ENCODE data around the gene TNK2.

TNK2 gene

DNA sequence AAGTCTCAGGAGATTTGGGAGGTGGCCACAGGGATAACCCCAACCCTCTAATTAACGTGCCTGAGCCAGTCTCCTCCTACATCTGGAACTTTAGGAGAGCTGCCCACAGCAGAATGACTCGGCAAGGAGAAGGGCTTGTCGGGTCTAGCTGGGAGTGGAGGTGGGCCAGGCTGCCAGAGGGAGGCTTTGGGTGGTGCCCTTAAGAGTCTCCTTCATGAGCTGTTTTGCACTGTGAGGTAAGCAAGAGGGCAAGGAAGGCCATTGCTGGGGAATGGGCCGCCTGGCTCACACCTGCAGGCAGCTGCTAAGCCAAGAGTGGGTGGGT, 3.6 kb upstream of the TNK2 start:
- Histone ChIP-seq H3K9me3 (ENCODE audit: insufficient read depth, low read length) (no peaks in the 10 kb centered on the region), H3K27me3 (ENCODE audit: low read length) (no peaks in the 10 kb centered on the region), H3K9ac (ENCODE audit: low read length) (no peak overlapping the region), H3K36me3 (ENCODE audit: low read length) (no peaks in the 10 kb centered on the region), H2AFZ (ENCODE audit: low read depth, low read length, severe bottlenecking) (no peak overlapping the region), H3K79me2 (ENCODE audit: insufficient read depth, low read length) (no peaks in the 10 kb centered on the region), H3K4me3 (ENCODE audit: insufficient read depth, low read length, poor library complexity, severe bottlenecking) (no peak overlapping the region), H4K20me1 (ENCODE audit: low read depth, low read length) (no peaks in the 10 kb centered on the region), H3F3A (ENCODE audit: insufficient read depth) (peaks cover 19% of the 10 kb centered on the region), H3K9me2 (replicated peaks; ENCODE audit: insufficient read depth, low read length) (no peaks in the 10 kb centered on the region), H3K4me2 (ENCODE audit: low read depth, low read length, poor library complexity, severe bottlenecking) (no peak overlapping the region), H3K27ac (ENCODE audit: low read depth, low read length) (no peak overlapping the region)
- TF ChIP-seq EZH2phosphoT487 (conservative IDR thresholded peaks at IDR 0.05; ENCODE audit: low read length): no peak
- TF ChIP-seq, protein P1, sequence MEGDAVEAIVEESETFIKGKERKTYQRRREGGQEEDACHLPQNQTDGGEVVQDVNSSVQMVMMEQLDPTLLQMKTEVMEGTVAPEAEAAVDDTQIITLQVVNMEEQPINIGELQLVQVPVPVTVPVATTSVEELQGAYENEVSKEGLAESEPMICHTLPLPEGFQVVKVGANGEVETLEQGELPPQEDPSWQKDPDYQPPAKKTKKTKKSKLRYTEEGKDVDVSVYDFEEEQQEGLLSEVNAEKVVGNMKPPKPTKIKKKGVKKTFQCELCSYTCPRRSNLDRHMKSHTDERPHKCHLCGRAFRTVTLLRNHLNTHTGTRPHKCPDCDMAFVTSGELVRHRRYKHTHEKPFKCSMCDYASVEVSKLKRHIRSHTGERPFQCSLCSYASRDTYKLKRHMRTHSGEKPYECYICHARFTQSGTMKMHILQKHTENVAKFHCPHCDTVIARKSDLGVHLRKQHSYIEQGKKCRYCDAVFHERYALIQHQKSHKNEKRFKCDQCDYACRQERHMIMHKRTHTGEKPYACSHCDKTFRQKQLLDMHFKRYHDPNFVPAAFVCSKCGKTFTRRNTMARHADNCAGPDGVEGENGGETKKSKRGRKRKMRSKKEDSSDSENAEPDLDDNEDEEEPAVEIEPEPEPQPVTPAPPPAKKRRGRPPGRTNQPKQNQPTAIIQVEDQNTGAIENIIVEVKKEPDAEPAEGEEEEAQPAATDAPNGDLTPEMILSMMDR (IDR thresholded peaks at IDR 0.05; ENCODE audit: insufficient read depth, low read length, poor library complexity, severe bottlenecking): no peak

DNA sequence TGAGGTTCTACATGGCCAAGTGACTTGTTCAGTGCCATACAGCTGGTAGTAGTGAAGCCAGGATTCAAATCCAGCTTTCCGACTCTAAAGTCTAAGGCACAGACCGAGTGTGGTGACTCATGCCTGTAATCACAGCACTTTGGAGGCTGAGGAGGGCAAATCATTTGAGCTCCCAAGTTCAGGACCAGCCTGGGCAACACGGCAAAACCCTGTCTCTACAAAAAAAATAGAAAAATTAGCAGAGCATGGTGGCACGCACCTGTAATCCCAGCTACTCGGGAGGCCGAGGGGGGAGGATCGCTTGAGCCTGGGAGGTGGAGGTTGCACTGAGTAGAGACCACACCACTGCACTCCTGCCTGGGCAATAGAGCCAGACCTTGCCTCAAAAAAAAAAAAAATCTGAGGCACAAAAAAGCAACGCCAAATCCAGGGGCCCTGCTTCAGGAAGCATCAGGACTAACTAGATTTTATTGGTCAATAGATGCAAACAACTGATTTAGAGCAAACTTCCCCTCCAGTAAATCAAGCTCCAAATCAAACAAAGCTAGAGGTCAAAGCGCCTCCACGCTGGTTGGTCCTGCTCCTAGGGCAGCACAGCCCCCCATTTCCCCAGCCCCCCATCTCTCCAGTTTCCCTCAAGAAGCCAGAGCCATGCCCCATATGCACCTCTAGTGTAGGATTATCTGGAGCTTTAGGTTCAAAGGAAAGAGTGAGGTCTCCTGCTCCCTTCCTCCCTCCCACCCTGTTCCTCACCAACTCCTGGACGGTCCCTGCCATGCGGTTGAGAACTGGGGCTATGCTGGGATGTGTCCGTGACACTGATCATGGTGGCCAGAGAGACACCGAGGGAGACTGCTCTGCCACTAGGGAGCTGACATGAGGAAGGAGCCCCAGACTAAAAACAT, 2.9 kb upstream of the TNK2 start:
- H3K27ac ChIP-seq (ENCODE audit: low read depth, low read length): no peak overlapping the region
- no peaks in the 10 kb centered on the region for H3K27me3 ChIP-seq (ENCODE audit: low read length)
- no peaks in the 10 kb centered on the region for H3K9me3 ChIP-seq (ENCODE audit: insufficient read depth, low read length)
- H3K4me3 ChIP-seq (ENCODE audit: insufficient read depth, low read length, poor library complexity, severe bottlenecking): no peak overlapping the region
- no peaks in the 10 kb centered on the region for H3K36me3 ChIP-seq (ENCODE audit: low read length)
- no peak for TF ChIP-seq EZH2phosphoT487 (conservative IDR thresholded peaks at IDR 0.05; ENCODE audit: low read length)
- TF ChIP-seq, protein P1 (IDR thresholded peaks at IDR 0.05; ENCODE audit: insufficient read depth, low read length, poor library complexity, severe bottlenecking): no peak
- no peaks in the 10 kb centered on the region for H4K20me1 ChIP-seq (ENCODE audit: low read depth, low read length)
- no peak overlapping the region for H3K4me2 ChIP-seq (ENCODE audit: low read depth, low read length, poor library complexity, severe bottlenecking)
- H3K9ac ChIP-seq (ENCODE audit: low read length): no peak overlapping the region
- peaks cover 3% of the 10 kb centered on the region; the same call in 1 of the 2 replicates for H3K79me2 ChIP-seq (ENCODE audit: insufficient read depth, low read length)
- H3K9me2 ChIP-seq (replicated peaks; ENCODE audit: insufficient read depth, low read length): no peaks in the 10 kb centered on the region
- H2AFZ ChIP-seq (ENCODE audit: low read depth, low read length, severe bottlenecking): no peak overlapping the region
- peaks cover 25% of the 10 kb centered on the region for H3F3A ChIP-seq (ENCODE audit: insufficient read depth)

DNA sequence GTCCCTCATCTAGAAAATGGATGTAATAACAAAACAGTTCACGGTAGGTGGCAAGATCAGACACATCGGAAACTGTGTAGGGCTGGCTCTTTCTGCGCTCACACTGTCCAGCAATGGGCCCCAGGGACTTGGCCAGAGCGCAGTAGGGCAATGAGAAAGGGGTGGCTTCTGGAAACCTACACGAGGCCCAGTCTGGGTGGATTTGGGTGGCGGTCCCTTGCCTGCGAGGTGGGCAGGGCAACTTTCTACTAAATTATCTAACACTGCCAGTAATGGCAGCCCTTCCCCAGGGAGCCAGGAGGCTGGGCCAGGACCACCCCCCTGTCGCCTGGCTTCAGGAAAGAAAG, 2.1 kb upstream of the TNK2 start:
- Histone ChIP-seq H3K79me2 (ENCODE audit: insufficient read depth, low read length) (peaks cover 12% of the 10 kb centered on the region), H3K4me2 (ENCODE audit: low read depth, low read length, poor library complexity, severe bottlenecking) (no peak overlapping the region), H3K9me3 (ENCODE audit: insufficient read depth, low read length) (no peaks in the 10 kb centered on the region), H2AFZ (ENCODE audit: low read depth, low read length, severe bottlenecking) (no peak overlapping the region), H3K27me3 (ENCODE audit: low read length) (no peaks in the 10 kb centered on the region), H3K4me3 (ENCODE audit: insufficient read depth, low read length, poor library complexity, severe bottlenecking) (no peak overlapping the region), H3K9me2 (replicated peaks; ENCODE audit: insufficient read depth, low read length) (no peaks in the 10 kb centered on the region), H3F3A (ENCODE audit: insufficient read depth) (peaks cover 33% of the 10 kb centered on the region), H3K9ac (ENCODE audit: low read length) (no peak overlapping the region), H4K20me1 (ENCODE audit: low read depth, low read length) (no peaks in the 10 kb centered on the region), H3K36me3 (ENCODE audit: low read length) (no peaks in the 10 kb centered on the region), H3K27ac (ENCODE audit: low read depth, low read length) (no peak overlapping the region)
- TF ChIP-seq EZH2phosphoT487 (conservative IDR thresholded peaks at IDR 0.05; ENCODE audit: low read length): no peak
- TF ChIP-seq, protein P1 (IDR thresholded peaks at IDR 0.05; ENCODE audit: insufficient read depth, low read length, poor library complexity, severe bottlenecking): no peak
